ENCODE measurements around the gene RCC2.

DNA sequence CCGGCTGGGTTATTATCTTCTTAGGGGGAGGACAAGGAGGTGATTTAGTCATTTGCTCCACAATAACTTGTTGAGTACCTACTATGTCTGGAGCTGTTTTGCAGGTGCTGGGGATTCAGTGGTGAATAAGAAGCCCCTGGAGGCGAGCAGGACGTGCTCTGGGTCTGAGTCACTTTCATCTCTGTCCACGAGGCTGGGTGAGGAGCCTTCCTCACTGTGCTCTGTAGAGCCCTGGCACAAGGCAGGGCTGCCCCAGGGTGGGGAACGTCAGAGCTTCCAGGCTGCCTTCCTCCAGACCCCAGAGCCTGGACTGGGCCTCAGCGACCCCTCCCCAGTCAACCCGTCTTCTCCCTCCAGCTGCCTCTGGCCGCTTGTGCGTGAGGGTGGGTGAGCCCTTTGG, 70.0 kb downstream of the RCC2 start:
- no peak for TF ChIP-seq POLR2A (IDR thresholded peaks at IDR 0.05)
- no peak for TF ChIP-seq CTCF (IDR thresholded peaks at IDR 0.05)
